H1 (cell line): Measurements from ENCODE around the gene PFN2. TPM values are rescaled to one million over a fixed set of nuclear protein-coding genes. Genes with fewer than 3 reads are reported as not detected.

ENCODE experiments used
- BACH1 ChIP-seq: IDR thresholded peaks from 2 replicates; pipeline ENCODE4 v1.6.1; 2012; ENCODE audit warnings: low read length, improper control_type of control experiment
- CHD7 ChIP-seq: fragments of 300-600 bp; sonication (generic); IDR thresholded peaks from 2 replicates; pipeline ENCODE4 v1.7.1; 2012; ENCODE audit warnings: low read length, moderate library complexity, mild to moderate bottlenecking, inconsistent platforms; ENCODE audit not compliant: insufficient replicate concordance
- JUND ChIP-seq: IDR thresholded peaks from 2 replicates; pipeline ENCODE4 v1.6.1; 2011; ENCODE audit warnings: mild to moderate bottlenecking, improper control_type of control experiment, low read length
- RBBP5 ChIP-seq: IDR thresholded peaks from 2 replicates; pipeline ENCODE4 v1.7.1; 2012; ENCODE audit warnings: low read depth, mild to moderate bottlenecking, inconsistent platforms, low read length, moderate library complexity, borderline replicate concordance
- RXRA ChIP-seq: IDR thresholded peaks from 2 replicates; pipeline ENCODE4 v1.6.1; 2011; ENCODE audit warnings: low read depth, mild to moderate bottlenecking, low read length, moderate library complexity; ENCODE audit not compliant: insufficient read depth
- polyA plus RNA-seq, 7 experiments: library from polyadenylated mRNA; depleted of rRNA in 3 of 7; stranded (reverse) in 5 of 7; unstranded in 2 of 7; fragments of >200 nt in 5 of 7; fragments of 200-250 nt in 2 of 7; gene quantifications; 1 replicate in 5 of 7; 2 replicates in 1 of 7; 4 replicates in 1 of 7; pipeline versions ENCODE4 v1.2.1 to v1.2.3, GENCODE V29; 2011 to 2013; ENCODE audit warnings: missing spikeins in 2 of 7, mixed read lengths in 2 of 7
- total RNA-seq: library from RNA; stranded (reverse); fragmentation: NEBNext Ultra II Directional; extraction: Animal tissue kit (Norgen Biotek cat#: 25700); gene quantifications from 2 replicates; pipeline ENCODE4 v1.2.1, GENCODE V29; 2021

The PFN2 gene
- total and polyA plus RNA-seq, 2 of the 8 experiments (the other 6 are each of a cell fraction or from before 2014, with no cell fraction given), result 175 to 311 TPM

GRCh38 chr3:149969110-149969939, 1.4 kb downstream of the PFN2 start (continued):
- TF ChIP-seq RXRA (no peak), CHD7 (no peak), BACH1 (peak; percentile 95), JUND (no peak), RBBP5 (no peak)
